HEK293T (cell line): ENCODE results near the gene ADAMTS8.

Source experiments
- BHLHE40 ChIP-seq: fragments of 450-650 bp; IDR thresholded peaks from 2 replicates; pipeline ENCODE4 v1.6.1; 2016; ENCODE audit warnings: mild to moderate bottlenecking, moderate library complexity, borderline replicate concordance
- LEF1 ChIP-seq: fragments of 450-650 bp; IDR thresholded peaks from 2 replicates; pipeline ENCODE4 v1.6.1; 2017; ENCODE audit warnings: mild to moderate bottlenecking, borderline replicate concordance
- TARDBP ChIP-seq: fragments of 450-650 bp; IDR thresholded peaks from 2 replicates; pipeline ENCODE4 v1.6.1; 2016

- TF ChIP-seq BHLHE40: no peak
- TF ChIP-seq TARDBP: no peak
- TF ChIP-seq LEF1: no peak
Observed at GRCh38 chr11:130449310-130449990, 21.0 kb upstream of the ADAMTS8 start.
